NOMO-1 treated with DMSO at 0.1 percent for 48 hours (cell line): Measurements from ENCODE around the gene TFPI.
"Not testable (repeated sequence)": the region's sequence is repeated elsewhere in the genome, so short reads cannot be mapped to it uniquely, and the experiment has no call there.

Source experiments
- DNase-seq: peaks from one replicate; lab custom pipeline; 2025; ENCODE audit not compliant: unreplicated experiment; lab: John Stamatoyannopoulos, UW

Gene TFPI

GRCh38 chr2:187529248-187529976 is 24.8 kb downstream of the TFPI start:
- DNase-seq = no peak

DNA sequence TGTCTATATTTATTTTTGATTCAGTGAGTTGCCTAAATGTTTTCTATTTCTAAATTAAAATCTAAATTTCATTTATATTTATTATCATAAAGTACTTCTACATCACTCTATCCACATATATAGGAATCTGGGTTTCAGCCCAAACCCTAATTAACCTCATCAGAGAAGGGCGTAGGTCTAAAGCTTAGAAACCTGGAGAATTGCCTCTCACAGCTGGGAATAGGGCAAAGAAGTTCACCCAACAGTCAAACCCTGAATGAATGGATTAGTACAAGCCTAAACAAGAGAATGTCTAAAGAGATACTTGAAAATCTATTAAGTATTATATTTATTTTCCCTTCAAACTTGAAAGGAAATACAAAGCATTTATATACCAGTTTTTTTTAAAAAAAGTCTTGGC is 26.2 kb downstream of the TFPI start:
- no peak for DNase-seq

DNA sequence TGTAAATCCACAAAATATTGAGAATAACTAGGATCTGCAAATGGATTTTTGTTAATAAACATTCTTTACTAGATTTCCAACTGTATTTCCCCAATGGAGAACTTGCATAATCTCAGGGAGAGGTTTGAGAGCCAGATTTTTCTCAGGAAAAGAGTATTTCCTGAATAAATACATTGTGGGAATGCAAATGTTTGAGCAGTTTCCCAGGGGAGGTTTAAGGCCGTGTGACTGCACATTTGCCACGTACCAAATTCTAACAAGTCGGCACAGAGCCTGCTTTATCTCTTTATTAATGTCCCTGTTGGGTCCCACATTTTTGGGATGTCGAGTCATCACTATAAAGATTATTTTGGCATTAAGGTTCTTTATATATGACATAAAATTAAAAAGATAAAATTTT is 27.0 kb downstream of the TFPI start:
- DNase-seq = no peak

GRCh38 chr2:187526792-187527191 is 27.4 kb downstream of the TFPI start:
- DNase-seq = no peak

DNA sequence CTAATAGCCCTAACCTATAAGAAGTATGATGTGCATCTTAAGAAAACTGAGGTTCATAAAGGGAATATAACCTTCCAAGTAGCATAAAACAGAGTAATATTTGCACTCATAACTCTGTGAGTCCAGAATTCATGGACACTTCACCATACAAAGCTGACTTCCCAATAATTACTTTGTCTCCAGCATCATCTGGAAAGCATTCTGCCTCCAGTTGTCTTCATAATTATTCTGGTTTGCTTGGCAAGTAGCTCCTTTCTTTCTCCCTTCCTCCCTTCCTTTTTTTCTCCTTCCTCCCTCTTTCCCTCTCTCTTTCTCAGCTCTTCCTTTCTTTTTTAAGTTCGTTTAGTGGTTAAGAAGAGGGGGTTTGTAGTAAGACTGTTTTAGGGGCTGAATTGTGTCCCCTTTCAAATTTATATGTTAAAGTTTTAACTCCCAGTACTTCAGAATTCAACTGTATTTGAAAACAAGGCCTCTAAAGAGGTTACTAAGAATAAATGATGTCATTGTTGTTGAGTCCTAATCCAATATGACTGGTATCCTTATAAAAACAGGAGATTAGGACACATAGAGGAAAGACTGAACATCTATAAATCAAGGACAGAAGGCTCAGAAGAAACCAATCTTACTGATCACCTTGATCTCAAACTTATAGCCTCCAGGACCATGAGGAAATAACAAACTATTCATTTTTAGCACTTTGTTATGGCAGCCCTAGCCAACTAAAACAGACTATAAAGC is 28.9 kb downstream of the TFPI start:
- DNase-seq = no peak

GRCh38 chr2:187523325-187523724 is 30.9 kb downstream of the TFPI start:
- DNase-seq = no peak

DNA sequence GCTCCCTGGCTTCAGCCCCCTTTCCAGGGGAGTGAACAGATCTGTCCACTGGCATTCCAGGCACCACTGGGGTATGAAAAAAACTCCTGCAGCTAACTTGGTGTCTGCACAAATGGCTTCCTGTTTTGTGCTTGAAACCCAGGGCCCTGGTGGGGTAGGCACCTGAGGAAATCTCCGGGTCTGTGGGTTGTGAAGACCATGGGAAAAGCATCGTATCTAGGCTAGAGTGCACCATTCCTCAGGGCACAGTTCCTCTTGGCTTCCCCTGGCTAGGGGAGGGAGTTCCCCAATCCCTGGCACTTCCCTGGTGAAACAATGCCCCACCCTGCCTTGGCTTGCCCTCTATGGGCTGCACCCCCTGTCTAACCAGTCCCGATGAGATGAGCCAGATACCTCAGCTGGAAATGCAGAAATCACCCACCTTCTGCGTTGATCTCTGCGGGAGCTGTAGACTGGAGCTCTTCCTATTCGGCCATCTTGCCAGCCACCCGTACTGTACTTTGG is 34.1 kb downstream of the TFPI start:
- DNase-seq = no peak

GRCh38 chr2:187519419-187520120 is 34.7 kb downstream of the TFPI start:
- DNase-seq = no peak

DNA sequence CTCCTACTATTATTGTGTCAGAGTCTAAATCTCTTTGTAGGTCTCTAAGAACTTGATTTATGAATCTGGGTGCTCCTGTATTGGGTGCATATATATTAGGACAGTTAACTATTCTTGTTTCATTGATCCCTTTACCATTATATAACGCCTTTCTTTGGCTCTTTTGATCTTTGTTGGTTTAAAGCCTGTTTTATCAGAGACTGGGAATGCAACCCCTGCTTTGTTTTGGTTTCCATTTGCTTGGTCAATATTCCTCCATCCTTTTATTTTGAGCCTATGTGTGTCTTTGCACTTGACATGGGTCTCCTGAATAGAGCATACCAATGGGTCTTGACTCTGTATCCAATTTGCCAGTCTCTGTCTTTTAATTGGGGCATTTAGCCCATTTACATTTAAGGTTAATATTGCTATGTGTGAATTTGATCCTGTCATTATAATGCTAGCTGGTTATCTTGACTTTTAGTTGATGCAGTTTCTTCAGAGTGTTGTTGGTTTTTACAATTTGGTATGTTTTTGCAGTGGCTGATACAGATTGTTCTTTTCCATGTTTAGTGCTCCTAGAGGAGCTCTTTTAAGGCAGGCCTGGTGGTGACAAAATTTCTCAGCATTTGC is 36.4 kb downstream of the TFPI start:
- not testable (repeated sequence) for DNase-seq

- not testable (repeated sequence) for DNase-seq
Observed at GRCh38 chr2:187516630-187517510, 37.4 kb downstream of the TFPI start.

DNA sequence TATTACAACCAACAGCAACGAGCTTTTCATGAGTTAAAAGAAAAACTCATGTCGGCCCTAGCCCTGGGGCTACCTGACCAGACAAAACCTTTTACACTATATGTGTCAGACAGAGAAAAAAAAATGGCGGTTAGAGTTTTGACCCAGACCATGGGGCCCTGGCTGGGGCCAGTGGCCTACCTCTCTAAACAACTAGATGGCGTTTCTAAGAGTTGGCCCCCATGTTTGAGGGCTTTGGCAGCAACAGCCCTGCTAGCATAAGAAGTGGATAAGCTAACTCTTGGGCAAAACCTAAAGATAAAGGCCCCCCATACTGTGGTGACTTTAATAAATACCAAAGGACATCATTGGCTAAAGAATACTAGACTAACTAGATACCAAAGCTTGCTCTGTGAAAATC is 39.3 kb downstream of the TFPI start:
- no peak for DNase-seq

- DNase-seq = not testable (repeated sequence)
Observed at GRCh38 chr2:187514235-187514829, 39.9 kb downstream of the TFPI start.

DNA sequence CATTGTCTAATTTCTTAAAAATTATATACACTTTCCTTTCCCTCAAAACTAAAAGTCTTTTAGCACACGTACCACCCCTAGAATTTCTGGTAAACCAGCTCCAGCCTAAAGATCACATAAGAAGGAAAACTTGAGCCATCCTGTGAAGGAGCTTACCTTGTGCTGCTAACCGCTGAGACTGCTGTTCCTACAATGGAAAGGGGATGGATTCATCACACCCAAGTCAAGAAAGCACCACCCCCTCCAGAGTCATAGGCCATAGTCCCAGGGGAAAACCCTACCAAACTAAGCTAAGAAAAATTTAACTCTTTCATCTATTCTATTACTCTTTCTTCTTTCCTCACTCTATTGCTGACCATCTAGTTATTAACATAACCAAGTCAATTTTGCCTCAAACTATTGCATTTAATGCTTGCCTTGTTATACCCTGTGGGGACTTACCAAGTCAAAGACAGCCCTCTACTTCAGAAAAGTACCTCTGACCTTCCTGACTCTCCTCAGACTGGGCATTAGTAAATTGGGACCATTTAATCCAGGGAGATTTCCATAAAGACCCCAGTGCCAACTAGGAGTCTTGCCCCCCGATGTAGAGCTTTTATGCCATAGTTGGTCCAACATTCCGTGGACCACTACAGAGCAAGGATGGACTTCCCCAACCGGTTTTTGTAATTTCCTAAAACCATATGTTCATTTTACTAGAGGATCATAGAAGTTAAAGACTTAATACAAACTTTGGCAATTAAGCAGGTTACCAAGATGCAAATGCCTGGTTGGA is 40.6 kb downstream of the TFPI start:
- not testable (repeated sequence) for DNase-seq

DNA sequence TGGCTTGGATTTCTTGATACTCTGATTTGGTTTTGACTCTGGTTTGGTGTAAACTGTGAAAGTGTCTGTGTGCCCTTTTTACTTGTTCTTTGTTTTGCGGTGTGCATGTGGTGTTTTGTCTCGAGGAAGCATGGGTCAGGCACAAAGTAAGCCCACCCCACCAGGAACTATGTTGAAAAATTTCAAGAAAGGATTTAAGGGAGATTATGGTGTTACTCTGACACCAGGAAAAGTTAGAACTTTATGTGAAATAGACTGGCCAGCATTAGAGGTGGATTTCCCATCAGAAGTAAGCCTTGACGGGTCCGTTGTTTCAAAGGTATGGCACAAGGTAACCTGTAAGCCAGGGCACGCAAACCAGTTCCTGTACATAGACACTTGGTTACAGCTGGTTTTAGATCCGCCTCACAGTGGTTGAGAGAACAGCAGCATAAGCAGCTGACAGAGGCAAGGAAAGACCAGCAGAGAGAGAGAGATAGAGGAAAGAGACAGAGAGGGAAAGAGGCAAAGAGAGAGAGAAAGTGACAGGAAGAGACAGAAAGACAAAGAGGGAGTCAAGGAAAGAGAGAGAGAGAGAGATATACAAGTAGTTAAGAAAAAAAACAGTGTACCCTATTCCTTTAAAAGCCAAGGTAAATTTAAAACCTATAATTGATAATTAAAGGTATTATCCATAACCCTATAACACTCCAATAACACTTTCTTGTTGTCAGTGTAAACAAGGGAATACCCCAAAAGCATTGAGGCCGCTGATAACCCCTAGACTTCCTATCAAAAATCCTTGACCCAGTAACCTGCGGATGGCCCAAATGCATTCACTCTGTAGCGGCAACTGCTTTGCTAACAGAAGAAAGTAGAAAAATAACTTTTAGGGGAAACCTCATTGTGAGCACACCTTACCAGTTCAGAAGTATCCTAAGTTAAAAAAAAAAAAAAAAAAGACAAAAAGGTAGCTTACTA is 42.6 kb downstream of the TFPI start:
- DNase-seq = no peak

- not testable (repeated sequence) for DNase-seq
Observed at GRCh38 chr2:187510419-187511355, 43.5 kb downstream of the TFPI start.

DNA sequence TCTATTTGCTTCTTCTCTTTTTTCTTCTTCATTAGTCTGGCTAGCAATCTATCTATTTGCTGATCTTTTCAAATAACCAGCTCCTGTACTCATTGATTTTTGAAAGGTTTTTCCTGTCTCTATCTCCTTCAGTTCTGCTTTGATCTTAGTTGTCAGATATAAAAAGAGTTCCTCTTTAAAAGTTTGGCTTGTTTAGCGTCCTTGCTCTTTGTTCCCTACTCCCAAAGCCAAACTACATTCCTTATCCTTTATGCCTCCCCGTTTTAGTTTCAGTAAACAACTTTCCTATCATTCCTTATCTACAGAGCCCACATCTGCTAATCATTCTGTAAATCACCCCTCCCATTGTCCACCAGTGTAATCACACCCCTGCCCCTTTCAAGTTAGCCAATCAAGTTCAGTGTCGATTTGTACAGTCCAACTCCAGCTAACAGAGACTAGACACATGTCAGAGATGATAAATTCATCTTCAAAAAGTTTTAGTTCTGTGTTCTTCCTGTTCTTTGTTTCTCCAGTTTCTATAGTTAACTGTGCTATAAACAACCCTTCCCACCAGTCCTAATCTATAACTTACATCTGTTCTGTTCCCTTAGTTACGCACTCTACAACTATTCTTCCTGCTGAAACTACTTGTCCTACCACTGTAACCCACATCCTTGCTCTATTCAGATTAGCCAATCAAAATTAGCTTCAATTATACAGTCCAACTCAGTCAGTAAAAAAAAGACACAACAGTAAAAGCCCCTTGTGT is 44.4 kb downstream of the TFPI start:
- DNase-seq = no peak
